ENCODE measurements around the gene TYSND1.

- TF ChIP-seq, protein P1, sequence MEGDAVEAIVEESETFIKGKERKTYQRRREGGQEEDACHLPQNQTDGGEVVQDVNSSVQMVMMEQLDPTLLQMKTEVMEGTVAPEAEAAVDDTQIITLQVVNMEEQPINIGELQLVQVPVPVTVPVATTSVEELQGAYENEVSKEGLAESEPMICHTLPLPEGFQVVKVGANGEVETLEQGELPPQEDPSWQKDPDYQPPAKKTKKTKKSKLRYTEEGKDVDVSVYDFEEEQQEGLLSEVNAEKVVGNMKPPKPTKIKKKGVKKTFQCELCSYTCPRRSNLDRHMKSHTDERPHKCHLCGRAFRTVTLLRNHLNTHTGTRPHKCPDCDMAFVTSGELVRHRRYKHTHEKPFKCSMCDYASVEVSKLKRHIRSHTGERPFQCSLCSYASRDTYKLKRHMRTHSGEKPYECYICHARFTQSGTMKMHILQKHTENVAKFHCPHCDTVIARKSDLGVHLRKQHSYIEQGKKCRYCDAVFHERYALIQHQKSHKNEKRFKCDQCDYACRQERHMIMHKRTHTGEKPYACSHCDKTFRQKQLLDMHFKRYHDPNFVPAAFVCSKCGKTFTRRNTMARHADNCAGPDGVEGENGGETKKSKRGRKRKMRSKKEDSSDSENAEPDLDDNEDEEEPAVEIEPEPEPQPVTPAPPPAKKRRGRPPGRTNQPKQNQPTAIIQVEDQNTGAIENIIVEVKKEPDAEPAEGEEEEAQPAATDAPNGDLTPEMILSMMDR (IDR thresholded peaks at IDR 0.05): no peak
- TF ChIP-seq TCF7L2 (IDR thresholded peaks at IDR 0.05; ENCODE audit: low read depth, low read length): no peak
- TF ChIP-seq, protein P2, sequence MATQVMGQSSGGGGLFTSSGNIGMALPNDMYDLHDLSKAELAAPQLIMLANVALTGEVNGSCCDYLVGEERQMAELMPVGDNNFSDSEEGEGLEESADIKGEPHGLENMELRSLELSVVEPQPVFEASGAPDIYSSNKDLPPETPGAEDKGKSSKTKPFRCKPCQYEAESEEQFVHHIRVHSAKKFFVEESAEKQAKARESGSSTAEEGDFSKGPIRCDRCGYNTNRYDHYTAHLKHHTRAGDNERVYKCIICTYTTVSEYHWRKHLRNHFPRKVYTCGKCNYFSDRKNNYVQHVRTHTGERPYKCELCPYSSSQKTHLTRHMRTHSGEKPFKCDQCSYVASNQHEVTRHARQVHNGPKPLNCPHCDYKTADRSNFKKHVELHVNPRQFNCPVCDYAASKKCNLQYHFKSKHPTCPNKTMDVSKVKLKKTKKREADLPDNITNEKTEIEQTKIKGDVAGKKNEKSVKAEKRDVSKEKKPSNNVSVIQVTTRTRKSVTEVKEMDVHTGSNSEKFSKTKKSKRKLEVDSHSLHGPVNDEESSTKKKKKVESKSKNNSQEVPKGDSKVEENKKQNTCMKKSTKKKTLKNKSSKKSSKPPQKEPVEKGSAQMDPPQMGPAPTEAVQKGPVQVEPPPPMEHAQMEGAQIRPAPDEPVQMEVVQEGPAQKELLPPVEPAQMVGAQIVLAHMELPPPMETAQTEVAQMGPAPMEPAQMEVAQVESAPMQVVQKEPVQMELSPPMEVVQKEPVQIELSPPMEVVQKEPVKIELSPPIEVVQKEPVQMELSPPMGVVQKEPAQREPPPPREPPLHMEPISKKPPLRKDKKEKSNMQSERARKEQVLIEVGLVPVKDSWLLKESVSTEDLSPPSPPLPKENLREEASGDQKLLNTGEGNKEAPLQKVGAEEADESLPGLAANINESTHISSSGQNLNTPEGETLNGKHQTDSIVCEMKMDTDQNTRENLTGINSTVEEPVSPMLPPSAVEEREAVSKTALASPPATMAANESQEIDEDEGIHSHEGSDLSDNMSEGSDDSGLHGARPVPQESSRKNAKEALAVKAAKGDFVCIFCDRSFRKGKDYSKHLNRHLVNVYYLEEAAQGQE (IDR thresholded peaks at IDR 0.05; ENCODE audit: insufficient read depth in 1 of 2, low read depth in 2 of 2, low read length in 1 of 2): no peak
- TF ChIP-seq POLR2AphosphoS5 (IDR thresholded peaks at IDR 0.05; ENCODE audit: low read depth, low read length): no peak
These were observed 44.9 kb upstream of the TYSND1 start for GRCh38 chr10:70191161-70191971.

Data from Panc1 (cell line).